GM20000 (cell line): ENCODE results near the gene ANKZF1.
A peak's percentile ranks its signal among the peaks of the same experiment; 100 is the strongest.
"Not testable (repeated sequence)": the region's sequence is repeated elsewhere in the genome, so short reads cannot be mapped to it uniquely, and the experiment has no call there.

Source experiments
- DNase-seq: peaks from one replicate; pipeline ENCODE4 v3.0.0; 2012; ENCODE audit warnings: low spot score
- TF ChIP-seq, protein P1 (sequence below): IDR thresholded peaks from 2 replicates; pipeline ENCODE4 v1.5.1; 2012; ENCODE audit warnings: mild to moderate bottlenecking, control low read depth; ENCODE audit errors: extremely low read depth, missing control alignments

The ANKZF1 gene

DNA sequence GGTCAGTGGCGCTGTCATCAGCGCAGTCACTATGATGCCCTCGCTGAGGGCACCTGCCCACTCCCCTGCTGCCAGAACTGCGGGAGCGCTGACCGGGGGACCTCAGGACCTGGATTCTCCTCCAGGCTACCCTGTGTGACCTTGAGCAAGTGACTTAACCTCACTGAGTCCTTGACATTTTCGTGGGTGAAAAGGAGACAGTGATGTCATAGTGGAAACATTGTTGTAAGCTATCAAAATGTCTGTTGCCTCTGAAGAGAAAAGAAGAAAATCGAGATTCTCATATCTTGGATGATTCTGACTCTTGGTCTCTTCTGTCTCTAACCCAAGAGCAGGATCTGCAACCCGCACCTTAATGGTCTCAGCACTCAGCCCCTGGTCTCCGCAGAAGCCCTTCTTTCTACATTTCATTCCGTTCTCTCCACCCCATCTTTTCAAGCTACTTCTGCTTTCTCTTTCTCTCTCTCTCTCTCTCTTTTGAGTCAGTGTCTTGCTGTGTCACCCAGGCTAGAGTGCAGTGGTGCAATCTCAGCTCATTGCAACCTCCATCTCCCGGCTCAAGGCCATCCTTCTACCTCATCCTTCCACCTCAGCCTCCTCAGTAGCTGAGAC lies 25.1 kb downstream of the ANKZF1 start:
- TF ChIP-seq, protein P1, sequence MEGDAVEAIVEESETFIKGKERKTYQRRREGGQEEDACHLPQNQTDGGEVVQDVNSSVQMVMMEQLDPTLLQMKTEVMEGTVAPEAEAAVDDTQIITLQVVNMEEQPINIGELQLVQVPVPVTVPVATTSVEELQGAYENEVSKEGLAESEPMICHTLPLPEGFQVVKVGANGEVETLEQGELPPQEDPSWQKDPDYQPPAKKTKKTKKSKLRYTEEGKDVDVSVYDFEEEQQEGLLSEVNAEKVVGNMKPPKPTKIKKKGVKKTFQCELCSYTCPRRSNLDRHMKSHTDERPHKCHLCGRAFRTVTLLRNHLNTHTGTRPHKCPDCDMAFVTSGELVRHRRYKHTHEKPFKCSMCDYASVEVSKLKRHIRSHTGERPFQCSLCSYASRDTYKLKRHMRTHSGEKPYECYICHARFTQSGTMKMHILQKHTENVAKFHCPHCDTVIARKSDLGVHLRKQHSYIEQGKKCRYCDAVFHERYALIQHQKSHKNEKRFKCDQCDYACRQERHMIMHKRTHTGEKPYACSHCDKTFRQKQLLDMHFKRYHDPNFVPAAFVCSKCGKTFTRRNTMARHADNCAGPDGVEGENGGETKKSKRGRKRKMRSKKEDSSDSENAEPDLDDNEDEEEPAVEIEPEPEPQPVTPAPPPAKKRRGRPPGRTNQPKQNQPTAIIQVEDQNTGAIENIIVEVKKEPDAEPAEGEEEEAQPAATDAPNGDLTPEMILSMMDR: no peak
- DNase-seq: peak; percentile 55

DNA sequence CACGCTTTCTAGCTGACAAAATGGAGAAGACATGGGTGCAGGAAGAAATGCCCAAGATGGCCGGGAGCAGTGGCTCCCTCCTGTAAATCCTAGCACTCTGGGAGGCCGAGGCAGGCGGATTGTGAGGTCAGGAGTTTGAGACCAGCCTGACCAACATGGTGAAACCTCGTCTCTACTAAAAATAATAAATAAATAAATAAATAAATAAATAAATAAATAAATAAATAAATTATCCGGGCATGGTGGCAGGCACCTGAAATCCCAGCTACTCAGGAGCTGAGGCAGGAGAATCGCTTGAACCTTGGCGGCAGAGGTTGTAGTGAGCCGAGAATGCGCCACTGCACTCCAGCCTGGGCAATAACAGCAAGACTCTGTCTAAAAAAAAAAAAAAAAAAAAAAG lies 29.3 kb downstream of the ANKZF1 start:
- DNase-seq: not testable (repeated sequence)

DNA sequence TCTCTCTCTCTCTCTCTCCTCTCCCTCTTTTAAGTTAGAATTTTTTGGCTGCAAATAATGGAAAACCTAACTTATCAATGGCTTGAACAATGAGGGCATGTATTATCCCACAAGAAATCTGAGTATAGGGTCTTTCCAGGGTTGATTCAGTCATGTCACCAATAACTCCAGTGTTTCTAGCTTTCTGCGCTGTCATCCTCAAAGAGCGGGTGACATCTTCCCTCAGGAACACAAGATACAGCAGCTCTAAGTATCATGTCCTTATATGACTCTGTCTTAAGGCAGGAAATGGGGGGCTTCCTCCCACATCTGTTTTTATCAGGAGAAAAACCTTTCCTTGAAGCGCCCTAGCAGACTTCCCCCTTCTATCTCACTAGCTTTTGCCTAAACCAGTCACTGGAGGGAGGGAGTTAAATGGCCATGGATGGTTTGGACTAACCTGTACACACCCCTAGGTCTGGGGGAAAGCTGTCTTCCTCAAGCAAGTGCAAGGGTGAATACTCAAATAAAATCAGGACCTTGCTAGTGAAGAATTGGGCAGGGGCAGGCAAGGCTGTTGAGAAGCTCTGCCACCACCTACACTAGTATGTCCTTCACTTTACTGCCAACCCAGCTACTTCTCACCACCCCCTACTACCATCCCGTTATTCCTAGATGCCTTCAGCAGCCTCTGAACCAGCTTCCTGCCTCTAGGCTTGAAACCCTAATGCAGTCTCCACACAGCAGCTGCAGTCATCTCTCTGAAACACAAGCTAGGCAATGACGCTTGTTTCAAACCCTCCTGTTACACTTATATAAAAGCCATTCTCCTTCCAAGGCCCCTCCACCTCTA lies 31.6 kb downstream of the ANKZF1 start:
- DNase-seq: no peak
- TF ChIP-seq, protein P1: no peak

DNA sequence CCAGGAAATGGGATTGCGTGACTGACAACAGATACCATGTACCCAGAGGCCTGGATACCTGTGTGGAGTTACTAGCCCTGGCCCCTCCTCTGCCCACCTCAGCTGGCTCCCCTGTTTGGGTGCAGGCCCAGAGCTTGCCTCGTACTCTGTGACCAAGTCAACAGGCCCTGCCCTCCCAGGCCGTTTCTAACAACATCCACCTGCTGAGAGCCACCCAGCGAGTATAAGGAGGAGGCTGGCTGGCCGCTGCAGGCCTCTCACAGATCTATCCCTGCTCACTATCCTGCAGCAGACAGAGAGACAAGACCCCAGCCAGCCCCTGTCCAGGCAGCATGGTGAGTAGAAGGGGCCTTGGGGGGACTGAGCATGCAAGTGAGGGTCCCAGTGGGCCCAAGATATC lies 36.6 kb downstream of the ANKZF1 start:
- no peak for DNase-seq
- TF ChIP-seq, protein P1: no peak

DNA sequence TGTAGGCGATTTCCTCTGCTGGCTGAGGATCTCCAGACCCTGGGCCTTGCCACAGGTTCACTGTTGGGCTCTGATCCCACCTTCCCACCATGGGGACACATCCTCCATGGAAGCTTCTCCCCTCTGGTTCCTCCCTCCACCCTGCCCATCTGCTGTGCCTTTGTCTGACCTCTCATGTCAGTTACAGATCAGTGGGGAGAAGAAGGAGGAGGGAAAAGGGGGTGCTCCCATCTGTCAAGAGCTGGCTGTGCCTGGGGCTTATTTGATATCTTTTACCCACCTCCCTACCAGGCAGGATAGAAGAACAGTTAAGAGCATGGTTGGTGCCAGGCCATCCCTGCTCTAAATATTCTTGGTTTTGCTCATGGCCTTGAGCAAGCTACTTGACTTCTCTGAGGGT lies 37.3 kb downstream of the ANKZF1 start:
- TF ChIP-seq, protein P1: no peak
- DNase-seq: no peak

DNA sequence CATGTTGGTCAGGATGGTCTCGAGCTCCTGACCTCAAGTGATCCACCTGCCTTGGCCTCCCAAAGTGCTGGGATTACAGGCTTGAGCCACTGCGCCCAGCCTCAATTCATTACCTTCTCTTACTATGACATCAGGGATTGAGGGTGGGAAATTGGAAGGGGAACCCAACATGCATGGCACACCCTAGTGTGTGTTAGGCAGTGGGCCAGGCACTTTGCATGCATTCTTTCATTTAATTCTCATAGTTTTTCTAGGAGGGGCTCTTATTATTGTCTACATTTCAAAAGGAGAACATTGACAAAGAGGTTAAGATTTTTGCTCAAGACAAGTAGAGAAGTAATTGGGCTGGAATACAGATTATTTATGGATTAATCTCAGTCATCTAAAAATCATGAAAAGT lies 38.7 kb downstream of the ANKZF1 start:
- DNase-seq: no peak
- TF ChIP-seq, protein P1: no peak

DNA sequence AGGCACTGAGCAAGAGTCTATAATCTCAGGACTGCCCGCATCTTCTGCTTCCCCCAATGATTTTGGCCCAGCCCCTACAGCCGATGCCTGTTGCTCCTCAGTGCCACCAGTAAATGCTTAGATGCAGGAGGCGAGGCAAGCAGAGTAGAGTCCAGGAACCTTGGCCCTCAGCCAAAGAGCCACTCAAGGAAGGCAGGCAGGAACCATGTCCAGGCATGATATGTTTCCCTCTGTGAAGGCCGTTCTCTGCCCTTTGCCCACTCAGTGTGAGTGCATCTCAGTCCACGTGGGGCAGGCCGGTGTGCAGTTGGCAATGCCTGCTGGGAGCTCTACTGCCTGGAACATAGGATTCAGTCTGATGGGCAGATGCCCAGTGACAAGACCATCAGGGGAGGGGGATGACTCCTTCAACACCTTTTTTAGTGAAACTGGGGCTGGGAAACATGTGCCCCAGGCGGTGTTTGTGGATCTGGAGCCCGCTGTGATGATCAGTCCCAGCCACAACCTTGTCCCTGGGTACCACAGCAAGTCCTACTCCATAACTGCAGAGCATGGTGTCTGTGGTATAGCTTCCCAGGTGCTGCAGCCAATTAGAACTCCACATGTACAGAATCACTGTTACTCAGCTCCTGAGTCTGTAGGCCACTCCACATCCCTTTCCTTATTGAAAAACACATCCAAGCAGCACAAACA lies 39.9 kb downstream of the ANKZF1 start:
- TF ChIP-seq, protein P1: no peak
- no peak for DNase-seq
